HEK293 (cell line): ENCODE data around the gene COL11A2.
A peak's percentile ranks its signal among the peaks of the same experiment; 100 is the strongest.

Source experiments
- CTCF ChIA-PET: fragments of 350-600 bp; formaldehyde crosslinking; extraction: SDS; loops from one replicate; lab custom pipeline; 2021; ENCODE audit warnings: antibody characterized with exemption; lab: Yijun Ruan, JAX
- POLR2A ChIA-PET: fragments of 300-600 bp; formaldehyde crosslinking; extraction: SDS; loops from one replicate; lab custom pipeline; 2020; ENCODE audit warnings: antibody characterized with exemption, inconsistent platforms; lab: Yijun Ruan, JAX
- H3K27ac ChIP-seq: fragments of 200-500 bp; sonication (Bioruptor generic); 2 replicates; pipeline ENCODE4 v1.5.1; 2014; ENCODE audit warnings: low read depth, low read length, control low read depth, inconsistent platforms; ENCODE audit errors: extremely low read depth
- H3K36me3 ChIP-seq, 2 experiments: fragments of 200-500 bp in 1 of 2; sonication (Bioruptor generic) in 1 of 2; 1 replicate in 1 of 2; 2 replicates in 1 of 2; pipeline ENCODE4 v1.5.1; 2014 to 2017; ENCODE audit warnings: inconsistent platforms in 2 of 2, low read length in 2 of 2; ENCODE audit not compliant: control insufficient read depth in 2 of 2, insufficient read depth in 1 of 2
- H3K4me1 ChIP-seq: fragments of 200-500 bp; sonication (Bioruptor generic); 2 replicates; pipeline ENCODE4 v1.5.1; 2014; ENCODE audit warnings: mild to moderate bottlenecking, low read length, inconsistent platforms; ENCODE audit not compliant: control insufficient read depth, insufficient read depth
- H3K4me3 ChIP-seq: 2 replicates; pipeline ENCODE4 v1.5.1; 2011; ENCODE audit warnings: low read depth, mild to moderate bottlenecking, control low read depth, low read length, moderate library complexity
- H3K9me3 ChIP-seq: fragments of 200-500 bp; sonication (Bioruptor generic); 2 replicates; pipeline ENCODE4 v1.5.1; 2014; ENCODE audit warnings: low read depth, low read length, inconsistent platforms; ENCODE audit not compliant: control insufficient read depth, insufficient read depth
- CTCF ChIP-seq: fragments of 450-650 bp; formaldehyde crosslinking; IDR thresholded peaks from 2 replicates; pipeline ENCODE4 v1.5.1; 2016; ENCODE audit warnings: missing biosample characterization, missing genetic modification characterization
- ELK4 ChIP-seq: IDR thresholded peaks from 2 replicates; pipeline ENCODE4 v1.6.1; 2011; ENCODE audit warnings: mild to moderate bottlenecking, low read depth, low read length, borderline replicate concordance
- KLF7 ChIP-seq: fragments of 450-650 bp; formaldehyde crosslinking; IDR thresholded peaks from 2 replicates; pipeline ENCODE4 v1.5.1; 2016; ENCODE audit warnings: missing biosample characterization, missing genetic modification characterization, borderline replicate concordance
- SCRT2 ChIP-seq: fragments of 450-650 bp; formaldehyde crosslinking; IDR thresholded peaks from 2 replicates; pipeline ENCODE4 v1.5.1; 2016; ENCODE audit warnings: missing biosample characterization, missing genetic modification characterization
- SETDB1 ChIP-seq: IDR thresholded peaks from one replicate; pipeline ENCODE4 v1.6.1; 2017; ENCODE audit warnings: mild to moderate bottlenecking, low read length, moderate library complexity, mixed read lengths; ENCODE audit not compliant: insufficient read length
- ZBTB17 ChIP-seq: fragments of 450-650 bp; formaldehyde crosslinking; IDR thresholded peaks from 2 replicates; pipeline ENCODE4 v1.5.1; 2016; ENCODE audit warnings: missing biosample characterization, missing genetic modification characterization
- ZBTB48 ChIP-seq: fragments of 450-650 bp; formaldehyde crosslinking; IDR thresholded peaks from 2 replicates; pipeline ENCODE4 v1.5.1; 2016; ENCODE audit warnings: missing biosample characterization, missing genetic modification characterization
- ZNF169 ChIP-seq: fragments of 450-650 bp; formaldehyde crosslinking; IDR thresholded peaks from 2 replicates; pipeline ENCODE4 v1.5.1; 2016; ENCODE audit warnings: missing biosample characterization, missing genetic modification characterization
- ZNF2 ChIP-seq: fragments of 450-650 bp; formaldehyde crosslinking; IDR thresholded peaks from 2 replicates; pipeline ENCODE4 v1.5.1; 2016; ENCODE audit warnings: missing biosample characterization, missing genetic modification characterization
- ZNF221 ChIP-seq: fragments of 450-650 bp; formaldehyde crosslinking; IDR thresholded peaks from 2 replicates; pipeline ENCODE4 v1.5.1; 2017; ENCODE audit warnings: missing biosample characterization, missing genetic modification characterization, borderline replicate concordance
- ZNF26 ChIP-seq: fragments of 450-650 bp; formaldehyde crosslinking; IDR thresholded peaks from 2 replicates; pipeline ENCODE4 v1.5.1; 2016; ENCODE audit warnings: missing biosample characterization, missing genetic modification characterization
- ZNF335 ChIP-seq: fragments of 450-650 bp; formaldehyde crosslinking; conservative IDR thresholded peaks from 2 replicates; pipeline ENCODE4 v1.5.1; 2016; ENCODE audit warnings: missing biosample characterization, missing genetic modification characterization
- ZNF423 ChIP-seq: fragments of 450-650 bp; formaldehyde crosslinking; IDR thresholded peaks from 2 replicates; pipeline ENCODE4 v1.5.1; 2016; ENCODE audit warnings: missing biosample characterization, missing genetic modification characterization
- ZNF514 ChIP-seq: fragments of 450-650 bp; formaldehyde crosslinking; IDR thresholded peaks from 2 replicates; pipeline ENCODE4 v1.5.1; 2016; ENCODE audit warnings: missing biosample characterization, missing genetic modification characterization
- ZNF558 ChIP-seq: fragments of 450-650 bp; formaldehyde crosslinking; IDR thresholded peaks from 2 replicates; pipeline ENCODE4 v1.5.1; 2016; ENCODE audit warnings: missing biosample characterization, missing genetic modification characterization
- ZNF600 ChIP-seq: fragments of 450-650 bp; formaldehyde crosslinking; IDR thresholded peaks from 2 replicates; pipeline ENCODE4 v1.5.1; 2016; ENCODE audit warnings: missing biosample characterization, missing genetic modification characterization
- ZNF654 ChIP-seq: fragments of 450-650 bp; formaldehyde crosslinking; IDR thresholded peaks from 2 replicates; pipeline ENCODE4 v1.5.1; 2016; ENCODE audit warnings: low read depth, missing biosample characterization, missing genetic modification characterization
- ZNF660 ChIP-seq: fragments of 450-650 bp; IDR thresholded peaks from 2 replicates; pipeline ENCODE4 v1.5.1; 2018; ENCODE audit warnings: missing biosample characterization, mild to moderate bottlenecking, missing genetic modification characterization
- ZNF707 ChIP-seq: fragments of 450-650 bp; formaldehyde crosslinking; IDR thresholded peaks from 2 replicates; pipeline ENCODE4 v1.5.1; 2016; ENCODE audit warnings: missing biosample characterization, missing genetic modification characterization

The COL11A2 gene

GRCh38 chr6:33124525-33124901 lies 67.8 kb downstream of the COL11A2 start (continued):
- TF ChIP-seq ZNF169 (tag by site-specific recombination), result no peak
- TF ChIP-seq ELK4, result no peak
- TF ChIP-seq ZNF660 (tag by site-specific recombination), result no peak
- TF ChIP-seq SETDB1, result no peak
- TF ChIP-seq ZNF707 (tag by site-specific recombination), result no peak
- no peak for TF ChIP-seq SCRT2 (tag by site-specific recombination)
- TF ChIP-seq ZNF514 (tag by site-specific recombination), result no peak

- POLR2A ChIA-PET, result interaction anchor here (1.0 kb wide), 1 partner anchor 148 kb away, joined by 5 read pairs; the partner anchor contains the start of genes RPS18 and VPS52
- Histone ChIP-seq H3K9me3 (no peaks in the 10 kb centered on the region), H3K4me1 (no peaks in the 10 kb centered on the region), H3K27ac (no peak overlapping the region), H3K4me3 (no peak overlapping the region), H3K36me3 (no peaks in the 10 kb centered on the region)
- peak; percentile 74 for TF ChIP-seq ZNF558 (tag by site-specific recombination)
- TF ChIP-seq ZNF26 (tag by site-specific recombination), result no peak
- TF ChIP-seq ZBTB17 (tag by site-specific recombination), result peak; percentile 67
- TF ChIP-seq ZNF221 (tag by site-specific recombination), result no peak
- TF ChIP-seq ZBTB48 (tag by site-specific recombination), result peak; percentile 75; the same call in 1 of the 2 replicates
- TF ChIP-seq ZNF2 (tag by site-specific recombination), result peak; percentile 100
- peak; percentile 39 for TF ChIP-seq ZNF335 (tag by site-specific recombination)
- peak; percentile 96 for TF ChIP-seq SCRT2 (tag by site-specific recombination)
- 0 out of 2 replicates have a peak, but pooled peaks have one; percentile 42 for TF ChIP-seq ZNF660 (tag by site-specific recombination)
- no peak for TF ChIP-seq ZNF423 (tag by site-specific recombination)
- TF ChIP-seq SETDB1, result peak; percentile 87
- TF ChIP-seq CTCF (tag by site-specific recombination), result peak; percentile 64
- TF ChIP-seq KLF7 (tag by site-specific recombination), result no peak
- peak; percentile 68; the same call in 1 of the 2 replicates for TF ChIP-seq ZNF600
- peak; percentile 99 for TF ChIP-seq ZNF654 (tag by site-specific recombination)
- CTCF ChIA-PET, result interaction anchor here (0.5 to 9.8 kb wide), 34 partner anchors 8 to 1371 kb away, joined by 3 to 176 read pairs (median 4); no protein-coding TSS in a partner anchor
These were observed 68.3 kb downstream of the COL11A2 start for GRCh38 chr6:33123732-33124524.
